Adipose tissue (tissue), 3 donors: ENCODE measurements around the gene GADD45A. TPM values are rescaled to one million over a fixed set of nuclear protein-coding genes. Genes with fewer than 3 reads are reported as not detected.

Experiments
- H3K27ac ChIP-seq: one replicate; pipeline ENCODE4 v1.5.1; 2013; ENCODE audit warnings: low read depth, low read length
- WGBS, 3 donors: extraction: QIAGEN DNeasy Blood & Tissue Kit; methylation state at CpG; one replicate each; pipeline ENCODE4 v1.1.7; 2013; 5-methylcytosine and 5-hydroxymethylcytosine counted together
- polyA plus RNA-seq, 3 donors: library from polyadenylated mRNA; stranded (reverse); fragments of 200-250 nt; gene quantifications; one replicate each; pipeline ENCODE4 v1.2.3, GENCODE V29; 2013
- donor health status: healthy with polysubstance abuse.
- donor health status: Bipolar disorder and iron deficiency.
- donor health status: healthy.

Gene GADD45A
- polyA plus RNA-seq, 3 donors: 16.2 to 276 (median 36.1) TPM

DNA sequence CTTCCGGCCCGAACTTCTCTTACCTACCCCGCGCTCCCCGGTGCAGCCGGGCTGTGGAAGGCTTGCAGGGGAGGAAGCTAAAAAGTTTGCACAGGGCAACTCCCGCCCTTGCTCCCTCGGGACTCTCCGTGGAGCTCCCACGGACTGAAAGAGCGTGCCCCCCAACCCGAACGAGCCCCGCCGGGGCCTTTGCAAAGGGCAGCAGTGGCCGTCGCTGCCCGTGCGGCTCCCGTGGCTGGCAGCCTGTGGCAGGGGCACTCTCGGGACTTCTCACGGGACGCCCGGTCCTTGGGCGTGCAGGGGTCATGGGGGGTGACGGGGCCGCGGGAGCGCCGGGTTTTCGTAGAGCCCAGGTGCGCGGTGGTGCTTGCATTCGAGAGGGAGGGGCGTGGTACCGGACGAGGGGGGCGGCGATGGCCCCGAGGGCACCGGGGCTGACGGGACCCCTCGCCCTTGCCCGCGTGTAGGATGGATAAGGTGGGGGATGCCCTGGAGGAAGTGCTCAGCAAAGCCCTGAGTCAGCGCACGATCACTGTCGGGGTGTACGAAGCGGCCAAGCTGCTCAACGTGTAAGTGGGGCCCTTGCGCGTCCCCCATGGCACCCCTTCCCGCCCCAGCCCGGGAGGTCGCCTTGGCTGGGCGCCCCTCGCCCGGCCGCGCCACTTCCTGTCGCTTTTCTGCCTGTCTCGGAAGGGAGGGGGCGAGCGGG lies 711 bp downstream of the GADD45A start:
- H3K27ac ChIP-seq: peak overlapping the region; percentile 89
- WGBS, 3 donors: 0 to 1% (median 1%) methylated on average over 63 to 65 of the region's 65 CpGs

DNA sequence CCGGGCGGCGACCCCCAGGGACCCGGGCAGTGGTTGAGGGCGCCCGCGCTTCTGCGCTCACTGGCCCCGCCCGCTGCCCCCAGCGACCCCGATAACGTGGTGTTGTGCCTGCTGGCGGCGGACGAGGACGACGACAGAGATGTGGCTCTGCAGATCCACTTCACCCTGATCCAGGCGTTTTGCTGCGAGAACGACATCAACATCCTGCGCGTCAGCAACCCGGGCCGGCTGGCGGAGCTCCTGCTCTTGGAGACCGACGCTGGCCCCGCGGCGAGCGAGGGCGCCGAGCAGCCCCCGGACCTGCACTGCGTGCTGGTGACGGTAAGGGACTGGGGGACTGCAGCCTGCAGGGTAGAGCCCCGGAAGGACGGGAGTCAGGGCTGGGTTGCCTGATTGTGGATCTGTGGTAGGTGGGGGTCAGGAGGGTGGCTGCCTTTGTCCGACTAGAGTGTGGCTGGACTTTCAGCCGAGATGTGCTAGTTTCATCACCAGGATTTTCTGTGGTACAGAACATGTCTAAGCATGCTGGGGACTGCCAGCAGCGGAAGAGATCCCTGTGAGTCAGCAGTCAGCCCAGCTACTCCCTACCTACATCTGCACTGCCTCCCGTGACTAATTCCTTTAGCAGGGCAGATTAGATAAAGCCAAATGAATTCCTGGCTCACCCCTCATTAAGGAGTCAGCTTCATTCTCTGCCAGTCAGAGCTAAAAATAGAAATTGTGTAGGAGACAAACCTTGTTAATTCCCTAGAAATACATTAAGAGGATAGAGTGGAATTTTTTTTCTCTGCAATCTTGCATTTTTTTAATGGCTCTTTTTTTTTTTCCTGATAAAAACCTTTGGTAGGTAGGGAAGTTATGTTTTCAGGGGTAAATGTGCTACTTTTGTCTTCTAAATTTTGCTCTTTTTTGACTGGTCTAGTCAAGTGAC lies 1.5 kb downstream of the GADD45A start:
- H3K27ac ChIP-seq: peak overlapping the region; percentile 89
- 0% methylated on average over 35 to 43 of the region's 43 CpGs for WGBS, 3 donors

- H3K27ac ChIP-seq: peak overlapping the region; percentile 52
- WGBS, 3 donors: 39 to 47% (median 46%) methylated on average over 3 of the region's 3 CpGs
These were observed 2.2 kb downstream of the GADD45A start for GRCh38 chr1:67687198-67687545.

DNA sequence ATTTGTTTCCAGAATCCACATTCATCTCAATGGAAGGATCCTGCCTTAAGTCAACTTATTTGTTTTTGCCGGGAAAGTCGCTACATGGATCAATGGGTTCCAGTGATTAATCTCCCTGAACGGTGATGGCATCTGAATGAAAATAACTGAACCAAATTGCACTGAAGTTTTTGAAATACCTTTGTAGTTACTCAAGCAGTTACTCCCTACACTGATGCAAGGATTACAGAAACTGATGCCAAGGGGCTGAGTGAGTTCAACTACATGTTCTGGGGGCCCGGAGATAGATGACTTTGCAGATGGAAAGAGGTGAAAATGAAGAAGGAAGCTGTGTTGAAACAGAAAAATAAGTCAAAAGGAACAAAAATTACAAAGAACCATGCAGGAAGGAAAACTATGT lies 2.6 kb downstream of the GADD45A start:
- 40 to 68% (median 55%) methylated on average over 4 of the region's 4 CpGs for WGBS, 3 donors
- no peak overlapping the region for H3K27ac ChIP-seq

DNA sequence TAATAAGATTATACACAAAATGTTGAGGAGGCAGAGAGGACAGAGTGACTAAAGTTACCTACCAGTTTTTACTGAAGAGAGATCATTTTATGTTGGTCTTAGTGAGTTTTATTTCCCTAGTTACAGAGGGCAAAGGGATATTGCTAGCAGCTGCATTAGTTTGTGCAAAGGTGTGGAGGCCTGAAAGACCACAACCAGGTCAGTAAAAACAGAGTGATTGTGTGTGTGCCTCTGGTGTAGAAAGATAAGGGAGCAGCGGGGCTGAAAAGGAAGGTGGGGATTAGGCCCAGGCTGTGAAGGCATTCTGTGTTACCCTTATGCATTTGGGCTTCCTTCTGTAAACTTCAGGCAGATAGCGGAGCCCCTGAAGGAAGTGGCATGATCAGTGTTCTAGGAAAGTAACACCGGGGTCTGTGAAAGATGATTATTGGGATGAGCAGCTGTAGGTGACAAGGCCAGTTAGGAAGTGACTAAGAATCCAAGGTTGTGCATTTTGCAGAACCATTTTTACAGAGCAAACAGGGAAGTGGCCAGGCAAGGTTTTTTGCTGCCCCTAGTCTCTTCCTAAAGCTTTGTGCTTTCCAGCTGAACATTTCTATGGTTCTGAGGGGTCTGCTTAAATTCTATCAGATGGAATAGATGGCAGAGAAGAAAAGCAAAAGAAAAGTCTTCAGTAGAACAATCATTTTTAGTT lies 3.7 kb downstream of the GADD45A start:
- WGBS, 3 donors: 55 to 77% (median 62%) methylated on average over 3 of the region's 3 CpGs
- no peak overlapping the region for H3K27ac ChIP-seq

- 68 to 73% (median 70%) methylated on average over 3 of the region's 3 CpGs for WGBS, 3 donors
- H3K27ac ChIP-seq: no peak overlapping the region
These were observed 4.4 kb downstream of the GADD45A start for GRCh38 chr1:67689267-67690017.

DNA sequence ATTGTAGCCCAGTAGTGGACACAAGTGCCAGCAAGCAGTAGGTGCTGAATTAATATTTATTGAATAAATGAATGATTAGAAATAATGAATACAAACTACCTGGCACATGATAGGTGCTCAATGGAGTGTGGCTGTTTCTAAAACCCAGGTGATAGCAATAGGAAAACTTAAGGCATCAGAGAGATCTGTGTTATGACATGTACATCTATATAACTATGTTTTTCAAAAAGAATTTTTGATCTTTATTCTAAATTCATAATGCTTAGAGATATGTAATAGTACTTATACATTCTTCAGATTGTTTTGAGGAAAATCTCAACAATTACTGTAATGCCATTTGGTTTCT lies 5.0 kb downstream of the GADD45A start:
- no peak overlapping the region for H3K27ac ChIP-seq

- no peak overlapping the region for H3K27ac ChIP-seq
- WGBS, 3 donors: 74 to 96% (median 90%) methylated on average over 2 of the region's 2 CpGs
These were observed 5.4 kb downstream of the GADD45A start for GRCh38 chr1:67690411-67690810.

- no peak overlapping the region for H3K27ac ChIP-seq
These were observed 6.7 kb downstream of the GADD45A start for GRCh38 chr1:67691712-67692111.

DNA sequence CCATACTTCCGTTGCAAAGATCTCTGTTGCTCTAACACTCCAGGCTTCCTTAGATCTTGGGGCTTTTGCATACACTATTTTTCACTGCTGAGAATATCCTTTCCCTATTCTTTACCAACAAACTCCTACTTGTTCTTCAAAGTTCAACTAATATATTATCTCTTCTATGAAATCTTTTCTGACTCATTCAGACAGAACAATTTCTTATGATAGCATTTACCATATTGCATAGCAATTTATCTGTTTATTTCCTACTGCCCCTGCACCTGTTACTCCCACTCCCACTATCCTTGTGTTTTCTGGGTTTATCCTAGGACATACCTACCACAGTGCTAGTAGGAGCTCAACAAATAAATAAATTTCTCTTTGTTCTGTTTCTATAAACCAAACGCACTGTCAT lies 11.0 kb downstream of the GADD45A start:
- WGBS, 3 donors: 87 to 89% (median 89%) methylated on average over 2 of the region's 2 CpGs
- H3K27ac ChIP-seq: no peak overlapping the region

- no peak overlapping the region for H3K27ac ChIP-seq
- WGBS, 3 donors: 56 to 81% (median 59%) methylated on average over 3 of the region's 3 CpGs
These were observed 11.7 kb downstream of the GADD45A start for GRCh38 chr1:67696708-67697107.

GRCh38 chr1:67700220-67700619 lies 15.2 kb downstream of the GADD45A start:
- 84 to 89% (median 88%) methylated on average over 4 of the region's 4 CpGs for WGBS, 3 donors
- H3K27ac ChIP-seq: no peak overlapping the region

GRCh38 chr1:67700692-67701410 lies 15.8 kb downstream of the GADD45A start:
- 76 to 84% (median 79%) methylated on average over 8 of the region's 8 CpGs for WGBS, 3 donors
- H3K27ac ChIP-seq: no peak overlapping the region

- WGBS, 3 donors: 80 to 95% (median 92%) methylated on average over 2 of the region's 2 CpGs
- no peak overlapping the region for H3K27ac ChIP-seq
These were observed 16.9 kb downstream of the GADD45A start for GRCh38 chr1:67701876-67702275.

- WGBS, 3 donors: 88 to 96% (median 94%) methylated on average over 3 of the region's 3 CpGs
- no peak overlapping the region for H3K27ac ChIP-seq
These were observed 19.4 kb downstream of the GADD45A start for GRCh38 chr1:67704351-67704750.

DNA sequence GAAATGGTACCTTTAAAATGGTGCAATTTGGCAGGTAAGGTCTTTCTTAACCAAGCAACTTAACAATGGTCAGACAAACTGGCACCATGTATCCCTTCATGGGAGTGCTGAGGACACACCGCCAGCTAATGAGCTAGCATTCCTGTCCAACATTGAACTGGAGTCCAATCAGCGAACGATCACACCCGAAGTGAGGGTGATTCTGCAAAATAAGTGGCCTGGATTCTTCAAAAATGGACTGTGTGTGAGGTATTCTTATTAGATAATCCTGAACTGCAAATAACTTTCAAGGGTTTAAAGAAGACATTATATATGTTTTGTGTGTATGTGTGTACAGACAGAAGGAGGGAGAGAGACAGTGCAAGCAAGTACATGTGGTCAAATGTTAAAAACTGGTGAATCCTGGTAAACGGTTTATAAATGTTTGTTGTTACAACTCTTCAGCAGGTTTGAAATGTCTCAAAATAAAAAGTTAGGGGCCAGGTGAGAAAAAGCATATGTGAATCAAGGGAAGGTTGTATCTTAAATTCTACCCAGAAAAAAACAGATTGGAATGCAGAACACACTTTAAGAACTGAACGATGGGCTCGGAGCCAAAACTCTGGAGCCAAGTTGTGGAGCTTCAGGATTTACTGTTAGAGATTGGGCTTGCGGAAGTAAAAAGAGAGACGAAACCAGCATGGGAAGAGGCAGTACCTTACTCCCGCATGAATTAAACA lies 20.9 kb downstream of the GADD45A start:
- WGBS, 3 donors: 69 to 84% (median 71%) methylated on average over 10 of the region's 10 CpGs
- no peak overlapping the region for H3K27ac ChIP-seq

- 96 to 97% (median 96%) methylated on average over 8 of the region's 8 CpGs for WGBS, 3 donors
- H3K27ac ChIP-seq: no peak overlapping the region
These were observed 23.6 kb downstream of the GADD45A start for GRCh38 chr1:67708606-67709005.
